ENCODE data around the gene PMS1.

PMS1 gene

GRCh38 chr2:189901664-189902063, 117.4 kb downstream of the PMS1 start:
- peaks cover 6% of the 10 kb centered on the region for H3K27me3 ChIP-seq (ENCODE audit: insufficient read depth, poor library complexity, severe bottlenecking)
- H3K4me3 ChIP-seq (replicated peaks; ENCODE audit: insufficient read depth, low read length) = no peak overlapping the region
- no peak overlapping the region for H3K27ac ChIP-seq (replicated peaks)
- DNase-seq (ENCODE audit: low read depth in 1 of 2, low spot score in 1 of 2) = no peak
- no peak for TF ChIP-seq GABPA (IDR thresholded peaks at IDR 0.05; ENCODE audit: low read depth)
- no peak for TF ChIP-seq SPI1 (IDR thresholded peaks at IDR 0.05; ENCODE audit: borderline replicate concordance, low read depth)
- no peak for TF ChIP-seq REST (IDR thresholded peaks at IDR 0.05; ENCODE audit: insufficient replicate concordance, low read depth)

GRCh38 chr2:189913821-189914220, 129.6 kb downstream of the PMS1 start:
- H3K27me3 ChIP-seq (ENCODE audit: insufficient read depth, poor library complexity, severe bottlenecking) = no peaks in the 10 kb centered on the region
- DNase-seq (ENCODE audit: low read depth in 1 of 2, low spot score in 1 of 2) = no peak
- TF ChIP-seq POLR2AphosphoS5 (IDR thresholded peaks at IDR 0.05; ENCODE audit: low read depth) = no peak
- TF ChIP-seq CTCF (IDR thresholded peaks at IDR 0.05; ENCODE audit: insufficient read depth, low read length) = no peak
- no peak for TF ChIP-seq GABPA (IDR thresholded peaks at IDR 0.05; ENCODE audit: low read depth)
- no peak for TF ChIP-seq REST (IDR thresholded peaks at IDR 0.05; ENCODE audit: insufficient replicate concordance, low read depth)
- no peak for TF ChIP-seq SPI1 (IDR thresholded peaks at IDR 0.05; ENCODE audit: borderline replicate concordance, low read depth)
- no peak overlapping the region for H3K27ac ChIP-seq (replicated peaks)
- H3K4me3 ChIP-seq (replicated peaks; ENCODE audit: insufficient read depth, low read length) = no peak overlapping the region

DNA sequence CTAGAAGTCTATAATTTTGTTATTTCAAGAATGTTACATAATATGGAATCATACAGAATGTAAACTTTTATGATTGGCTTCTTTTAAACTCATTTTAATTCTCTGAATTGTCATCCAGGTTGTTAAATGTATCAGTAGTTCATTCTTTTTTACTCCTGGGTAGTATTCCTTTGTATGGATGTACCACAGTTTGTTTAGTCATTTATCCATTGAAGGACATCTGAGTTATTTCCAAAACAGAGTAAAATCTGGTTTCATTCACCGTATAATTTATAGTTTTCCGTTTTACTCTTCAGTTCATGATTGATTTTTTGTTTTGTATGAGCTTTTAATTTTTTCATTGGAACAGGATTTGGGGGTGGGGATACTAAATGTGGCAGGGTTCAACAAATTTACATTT, 132.4 kb downstream of the PMS1 start:
- no peaks in the 10 kb centered on the region for H3K27me3 ChIP-seq (ENCODE audit: insufficient read depth, poor library complexity, severe bottlenecking)
- no peak for DNase-seq (ENCODE audit: low read depth in 1 of 2, low spot score in 1 of 2)
- TF ChIP-seq POLR2AphosphoS5 (IDR thresholded peaks at IDR 0.05; ENCODE audit: low read depth) (no peak), SPI1 (IDR thresholded peaks at IDR 0.05; ENCODE audit: borderline replicate concordance, low read depth) (no peak), CTCF (IDR thresholded peaks at IDR 0.05; ENCODE audit: insufficient read depth, low read length) (no peak), GABPA (IDR thresholded peaks at IDR 0.05; ENCODE audit: low read depth) (no peak), REST (IDR thresholded peaks at IDR 0.05; ENCODE audit: insufficient replicate concordance, low read depth) (no peak)
- H3K27ac ChIP-seq (replicated peaks) = no peak overlapping the region
- H3K4me3 ChIP-seq (replicated peaks; ENCODE audit: insufficient read depth, low read length) = no peak overlapping the region
